HG03045 (cell line): ENCODE results near the gene SOBP.
A peak's percentile ranks its signal among the peaks of the same experiment; 100 is the strongest.

Experiments used
- ATAC-seq: cut with Tn5 transposase; IDR thresholded peaks from one replicate; pipeline ENCODE4 v1.9.1; 2021; ENCODE audit warnings: mild to moderate bottlenecking, moderate library complexity; ENCODE audit not compliant: unreplicated experiment

Gene SOBP

DNA sequence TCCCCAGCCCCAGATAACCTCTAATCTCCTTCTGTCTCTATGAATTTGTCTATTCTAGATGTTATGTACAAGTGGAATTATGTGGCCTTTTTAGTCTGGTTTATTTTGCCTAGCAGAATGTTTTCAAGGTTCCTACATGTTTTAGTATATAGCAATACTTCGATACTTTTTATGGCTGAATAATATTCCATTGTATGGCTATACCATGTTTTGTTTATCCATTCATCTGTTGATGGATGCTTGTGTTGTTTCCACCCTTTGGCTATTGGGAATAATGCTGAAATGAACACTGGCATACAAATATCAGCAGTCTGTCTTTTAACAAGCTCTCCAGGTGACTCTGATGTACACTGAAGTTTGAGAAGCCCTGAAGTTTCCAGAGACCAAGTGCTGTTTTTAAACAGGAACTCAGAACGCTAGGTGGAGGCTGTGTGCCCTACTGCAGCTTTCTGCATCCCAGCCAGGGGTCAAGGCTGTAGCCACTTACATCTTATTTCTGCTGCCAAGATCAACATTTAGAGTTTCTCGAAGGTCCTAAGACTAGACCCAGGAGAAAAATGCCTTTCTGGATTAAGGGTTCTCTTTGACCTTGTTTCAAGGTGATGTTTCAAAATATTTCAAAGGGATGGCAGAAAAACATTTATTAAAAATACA is 123.0 kb downstream of the SOBP start:
- no peak for ATAC-seq

DNA sequence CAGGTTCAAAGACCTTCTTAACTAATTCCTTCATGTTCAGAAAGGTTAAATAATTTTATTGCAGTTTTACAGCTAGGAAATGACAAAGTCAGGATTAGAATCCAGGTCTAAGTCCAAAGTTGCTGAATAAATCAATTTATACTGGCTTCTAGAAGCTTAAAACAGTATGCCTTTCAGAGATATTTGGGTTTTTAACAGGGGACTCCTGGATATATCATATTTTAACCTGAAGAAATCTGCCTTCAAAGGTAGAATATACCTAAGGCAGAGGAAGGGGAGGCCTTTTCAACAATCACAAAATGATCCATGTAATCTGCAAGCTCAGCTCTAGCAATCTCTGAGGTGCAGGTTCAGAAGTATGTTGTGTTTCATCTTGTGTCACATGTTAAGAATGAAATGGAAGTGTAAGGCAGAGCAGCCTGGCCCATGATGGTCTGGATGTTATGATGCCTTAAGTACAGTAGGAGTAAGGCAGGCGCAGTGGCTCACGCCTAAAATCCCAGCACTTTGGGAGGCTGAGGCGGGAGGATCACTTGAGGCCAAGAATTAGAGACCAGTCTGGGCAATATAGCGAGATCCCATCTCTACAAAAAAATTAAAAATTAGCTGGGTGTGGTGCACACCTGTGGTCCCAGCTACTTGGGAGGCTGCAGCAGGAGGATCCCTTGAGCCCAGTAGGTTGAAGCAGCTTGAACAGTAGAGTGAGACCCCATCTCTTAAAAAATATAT is 123.9 kb downstream of the SOBP start:
- no peak for ATAC-seq

DNA sequence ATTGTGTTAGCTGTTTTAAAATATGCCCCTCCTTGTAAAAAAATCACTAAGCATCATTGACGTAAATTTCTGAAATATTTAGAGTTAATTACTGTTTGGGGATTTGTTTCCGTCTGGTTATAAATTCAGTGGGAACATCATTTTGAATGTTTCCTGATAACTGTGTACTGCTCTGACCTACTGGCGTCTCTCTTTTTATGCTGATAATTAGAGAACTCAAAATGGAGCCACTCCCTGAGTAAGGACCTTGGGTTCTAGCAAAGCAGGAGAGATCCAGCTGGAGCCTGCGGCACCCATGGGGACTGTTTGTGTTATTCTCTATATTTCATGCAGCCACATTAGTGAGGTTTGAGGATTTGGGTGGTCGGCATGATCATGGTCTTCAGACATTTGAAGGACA is 124.9 kb downstream of the SOBP start:
- no peak for ATAC-seq

DNA sequence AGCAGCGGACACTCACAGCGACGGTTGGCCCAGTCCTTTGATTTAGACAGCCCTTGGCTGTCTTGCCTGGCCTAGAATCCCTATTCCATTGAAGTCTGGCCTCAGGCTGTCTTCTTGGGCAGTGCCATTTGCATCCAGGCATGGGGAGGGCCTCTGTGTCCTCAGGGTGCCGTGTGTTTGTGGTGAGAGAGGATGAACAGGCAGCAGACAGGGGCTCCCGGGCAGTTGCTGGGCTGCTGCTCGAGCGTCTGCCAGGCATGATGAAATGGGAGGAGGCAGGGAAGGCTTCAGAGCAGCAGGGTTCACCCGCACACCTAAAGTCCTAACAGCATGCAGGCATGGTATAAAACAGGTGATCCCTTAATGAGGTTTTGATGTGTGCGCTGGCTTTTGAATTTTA is 126.9 kb downstream of the SOBP start:
- no peak for ATAC-seq

DNA sequence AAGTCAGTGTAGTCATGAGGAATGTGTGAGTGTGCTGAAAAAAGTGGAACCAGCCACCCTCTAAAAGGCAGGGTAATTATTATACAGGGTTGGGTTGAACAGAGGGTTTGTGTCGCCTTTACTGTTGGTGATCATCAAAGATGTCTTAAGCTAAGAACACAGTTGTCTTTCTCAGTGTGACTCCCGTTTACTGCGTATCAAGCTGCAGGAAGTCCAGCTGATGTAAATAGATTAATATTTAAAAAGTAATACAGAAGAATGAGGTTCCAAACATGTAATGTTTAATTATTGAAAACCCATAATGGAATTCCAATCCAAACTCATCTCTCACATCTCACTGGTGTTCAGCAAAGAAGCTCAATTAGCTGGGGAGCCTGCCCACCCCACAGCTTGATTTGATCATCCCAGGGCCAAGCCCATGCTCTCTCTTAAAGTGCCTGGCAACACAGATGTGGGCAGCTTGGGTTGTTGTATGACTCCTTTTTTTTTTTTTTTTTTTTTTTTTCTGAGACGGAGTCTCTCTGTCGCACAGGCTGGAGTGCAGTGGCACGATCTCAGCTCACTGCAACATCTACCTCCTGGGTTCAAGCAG is 127.5 kb downstream of the SOBP start:
- no peak for ATAC-seq

DNA sequence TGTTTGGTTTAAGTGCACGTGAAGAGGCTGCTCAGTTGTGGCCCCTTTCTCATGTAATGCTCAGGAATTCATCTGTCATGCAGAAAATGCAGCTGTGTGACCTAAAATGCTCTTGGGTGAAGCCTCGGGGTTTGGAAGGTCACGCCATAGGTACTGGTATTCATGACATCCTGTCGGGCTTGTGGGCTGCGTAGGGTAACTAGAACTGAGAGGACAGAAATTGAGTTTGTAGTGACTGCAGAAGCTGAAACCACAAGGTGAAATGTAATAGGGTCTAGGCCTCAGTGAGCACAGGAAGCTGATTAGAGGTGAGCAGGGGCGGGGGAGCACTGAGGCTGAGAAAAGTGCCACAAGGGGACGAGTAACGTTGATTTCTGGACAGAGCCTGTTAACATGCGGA is 128.8 kb downstream of the SOBP start:
- peak; percentile 92 for ATAC-seq

DNA sequence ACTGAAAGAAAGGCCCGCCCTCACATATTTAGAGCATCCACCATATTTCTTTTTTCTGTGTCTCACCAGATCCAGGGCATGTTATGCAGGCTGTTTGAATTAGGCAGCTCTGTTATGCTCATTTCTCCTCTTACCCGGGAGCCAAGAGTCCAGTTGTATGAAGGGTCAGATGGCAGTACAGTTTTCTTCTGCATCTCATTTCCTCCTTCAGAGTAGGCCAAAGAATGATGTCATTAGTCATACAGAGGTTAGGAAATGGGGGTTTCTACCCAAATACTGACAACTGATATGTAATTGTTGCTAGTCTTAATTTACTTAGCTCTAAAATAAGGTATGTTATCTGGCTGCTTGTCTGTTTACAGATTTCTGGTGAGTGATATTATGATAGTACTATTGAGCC is 130.8 kb downstream of the SOBP start:
- ATAC-seq: no peak

DNA sequence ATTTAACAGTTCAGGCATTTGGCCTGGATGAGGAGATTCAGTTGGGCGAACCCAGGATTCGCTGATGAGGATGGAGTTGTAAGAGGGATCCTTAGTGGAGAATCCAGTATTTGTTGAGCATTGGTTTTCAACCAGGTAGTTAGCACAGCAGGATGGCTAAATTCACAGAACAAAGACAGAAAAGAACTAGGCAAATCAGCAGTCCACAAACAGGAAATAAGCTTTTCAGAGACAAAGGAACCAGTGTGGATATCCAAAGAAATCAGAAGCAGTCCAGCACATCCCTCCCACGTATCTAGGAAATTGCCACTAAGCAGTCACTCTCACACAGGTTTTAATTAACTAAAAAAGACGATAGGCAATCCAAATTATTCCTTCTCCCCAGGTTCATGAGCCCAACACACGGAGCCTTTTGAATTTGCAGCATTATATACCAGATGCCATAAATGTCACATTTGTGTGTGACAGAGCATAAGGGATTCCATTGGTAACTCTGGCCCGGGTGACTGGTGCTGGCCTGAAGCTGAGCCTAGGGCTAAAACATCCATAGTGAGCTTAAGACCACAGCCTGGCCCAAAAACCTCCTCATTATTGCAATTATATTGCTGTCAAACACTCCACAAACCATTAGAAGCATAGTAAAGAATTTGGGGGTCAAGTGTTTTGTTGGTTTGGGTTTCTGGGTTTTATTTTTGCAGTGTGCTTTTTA is 131.5 kb downstream of the SOBP start:
- ATAC-seq: no peak

DNA sequence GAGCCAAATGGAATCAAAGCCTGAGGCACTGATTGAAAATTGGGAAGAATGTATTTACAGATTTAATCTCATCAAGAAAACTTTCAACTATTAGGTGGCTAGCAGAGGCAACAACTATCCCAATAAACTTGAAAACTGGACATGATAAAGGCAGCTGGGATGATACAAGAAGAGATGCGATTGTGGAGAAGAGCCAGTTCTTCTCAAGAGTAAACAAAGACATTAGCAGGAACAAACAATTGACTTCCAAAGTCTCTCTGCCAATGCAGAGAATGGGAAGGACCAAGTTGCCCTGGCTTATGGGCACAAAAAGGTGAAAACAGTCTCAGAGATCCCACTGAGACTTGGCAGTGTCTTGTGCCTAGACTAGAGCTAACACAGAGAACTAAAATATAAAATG is 132.4 kb downstream of the SOBP start:
- ATAC-seq: no peak

DNA sequence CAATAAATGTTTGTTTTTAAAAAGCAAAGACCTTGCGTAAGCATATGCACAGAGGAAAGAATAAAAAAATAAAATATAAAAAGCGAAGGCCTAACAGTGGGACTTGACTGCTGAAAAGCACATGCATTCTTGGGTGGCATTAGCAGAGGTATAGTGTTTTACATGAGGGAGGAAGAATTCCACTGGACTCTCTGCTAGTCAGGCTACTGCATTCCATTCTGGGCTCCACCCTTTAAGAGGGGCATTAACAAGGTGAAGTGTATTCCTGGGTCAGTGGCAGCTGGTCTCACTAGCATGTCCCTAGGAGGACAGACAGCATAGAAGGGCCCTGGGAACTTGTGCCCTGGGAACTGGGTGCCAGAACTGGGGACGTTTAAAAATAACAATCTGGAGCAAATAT is 134.1 kb downstream of the SOBP start:
- no peak for ATAC-seq

DNA sequence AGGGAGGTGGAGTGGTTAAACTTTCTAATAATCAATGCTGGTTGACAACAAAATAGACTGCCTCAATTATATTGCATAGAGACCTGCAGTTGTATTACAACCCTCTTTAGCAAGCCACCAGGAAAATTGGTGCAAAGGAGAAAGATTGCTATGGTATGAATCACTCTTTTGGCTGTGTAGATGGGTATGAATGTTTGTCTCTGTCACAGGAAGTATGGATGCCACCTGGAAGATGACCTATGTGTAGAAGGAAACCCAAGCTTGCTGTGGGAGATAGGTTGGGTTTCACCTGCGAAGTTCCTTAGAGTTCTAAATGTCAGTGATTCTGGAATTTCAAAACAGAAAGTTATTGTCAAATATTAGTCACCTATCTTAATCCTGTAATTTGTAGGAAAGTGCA is 134.6 kb downstream of the SOBP start:
- no peak for ATAC-seq

DNA sequence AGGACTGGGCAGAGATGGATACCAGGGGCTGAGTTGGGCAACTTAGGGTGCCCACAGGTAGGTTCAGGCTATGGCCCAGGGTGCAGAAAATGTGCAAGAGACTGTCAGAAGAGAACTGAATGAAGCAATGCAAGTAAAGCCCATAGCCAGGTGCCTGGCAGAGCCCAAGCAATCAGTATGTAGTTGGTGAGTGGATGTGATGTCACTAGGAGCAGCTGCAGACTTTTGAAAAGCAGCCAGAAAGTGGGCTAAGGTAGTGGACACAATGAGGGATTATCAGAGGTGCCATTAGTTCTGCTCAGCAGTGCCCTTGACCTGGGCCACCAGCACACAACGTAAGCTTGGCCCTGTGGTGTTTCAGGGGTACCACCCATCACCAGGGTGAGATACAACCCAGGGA is 135.3 kb downstream of the SOBP start:
- no peak for ATAC-seq

DNA sequence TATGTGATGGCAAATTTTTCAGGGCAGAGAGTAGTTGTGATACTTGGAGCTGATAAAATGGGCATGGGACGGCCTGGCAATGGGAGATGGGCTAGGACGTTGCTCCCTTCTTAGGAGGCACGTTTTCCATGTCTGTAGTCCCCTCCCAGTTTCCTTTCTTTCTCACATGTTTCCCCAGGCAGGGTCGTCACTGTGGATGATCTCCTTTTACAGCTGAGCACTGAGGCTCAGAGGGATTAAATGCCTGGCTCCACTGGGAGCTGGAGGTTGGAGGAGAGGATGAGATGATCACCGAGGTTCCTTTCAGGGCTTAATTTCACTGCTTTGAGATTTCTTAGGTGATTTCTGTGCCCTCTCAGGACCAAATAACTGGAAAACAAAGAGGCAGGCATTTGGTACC is 136.7 kb downstream of the SOBP start:
- no peak for ATAC-seq

DNA sequence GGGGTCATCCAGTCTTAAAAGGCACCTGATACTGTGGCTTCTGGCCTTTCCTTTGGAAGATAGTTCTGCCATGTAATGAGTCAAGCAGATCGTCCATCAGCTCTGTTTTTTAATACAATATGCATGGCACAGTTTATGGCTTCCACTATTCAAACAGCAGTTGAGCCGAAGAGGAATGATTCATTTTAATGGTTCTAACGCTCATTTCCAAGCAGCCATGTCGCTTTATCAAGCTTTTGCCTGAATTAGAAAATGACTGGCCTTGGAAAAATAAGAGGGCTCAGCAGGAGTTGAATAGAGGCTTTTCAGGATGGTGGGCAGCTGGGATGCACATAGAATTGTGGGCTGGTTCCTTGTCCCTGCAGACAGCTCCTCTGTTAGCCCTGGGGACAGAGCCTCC is 138.1 kb downstream of the SOBP start:
- ATAC-seq: no peak

DNA sequence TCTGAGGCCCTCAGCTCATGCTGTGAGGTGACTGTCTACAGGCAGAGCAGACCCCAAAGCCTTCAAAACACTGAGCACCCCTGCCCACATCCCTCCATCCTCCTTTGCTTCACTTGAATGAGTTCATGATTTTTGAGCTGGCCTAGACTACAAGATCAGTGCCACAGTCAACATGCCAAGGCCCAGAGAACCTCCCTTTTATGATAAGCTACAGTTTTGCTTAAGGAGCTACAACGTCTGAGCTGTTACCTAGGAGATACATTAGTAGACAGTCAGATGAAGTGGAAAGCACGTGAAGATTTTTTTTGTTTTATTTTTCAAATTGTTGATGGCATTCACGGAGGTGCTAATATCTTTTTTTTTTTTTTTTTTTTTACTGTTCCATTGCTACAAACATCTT is 139.0 kb downstream of the SOBP start:
- no peak for ATAC-seq

DNA sequence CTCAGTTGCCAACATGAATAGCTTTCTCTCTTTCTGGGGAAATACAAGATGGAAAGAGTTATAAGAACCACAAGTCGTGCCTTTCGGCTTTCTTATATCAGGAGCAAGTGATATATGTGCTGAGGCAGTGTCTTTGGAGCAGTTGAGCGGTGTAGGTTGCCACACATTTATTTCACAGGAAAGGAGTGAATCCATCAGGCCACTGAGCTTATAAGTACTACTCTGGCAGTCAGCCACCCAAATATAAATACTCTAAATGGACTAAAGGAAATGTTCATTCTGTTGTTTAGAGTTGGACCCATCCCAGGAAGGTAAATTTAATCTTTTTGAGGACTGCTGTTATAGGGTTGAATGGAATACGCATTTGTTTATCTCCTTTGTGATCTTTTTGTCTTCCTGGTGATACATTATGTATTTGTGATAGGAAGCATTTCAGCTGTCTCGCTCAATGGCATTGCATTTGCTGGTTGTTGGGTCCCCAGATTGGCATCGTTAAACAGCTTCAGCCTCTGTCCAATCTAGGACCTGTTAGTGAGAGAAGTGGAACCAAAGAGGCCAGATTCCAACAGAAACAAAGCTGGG is 139.7 kb downstream of the SOBP start:
- ATAC-seq: no peak

DNA sequence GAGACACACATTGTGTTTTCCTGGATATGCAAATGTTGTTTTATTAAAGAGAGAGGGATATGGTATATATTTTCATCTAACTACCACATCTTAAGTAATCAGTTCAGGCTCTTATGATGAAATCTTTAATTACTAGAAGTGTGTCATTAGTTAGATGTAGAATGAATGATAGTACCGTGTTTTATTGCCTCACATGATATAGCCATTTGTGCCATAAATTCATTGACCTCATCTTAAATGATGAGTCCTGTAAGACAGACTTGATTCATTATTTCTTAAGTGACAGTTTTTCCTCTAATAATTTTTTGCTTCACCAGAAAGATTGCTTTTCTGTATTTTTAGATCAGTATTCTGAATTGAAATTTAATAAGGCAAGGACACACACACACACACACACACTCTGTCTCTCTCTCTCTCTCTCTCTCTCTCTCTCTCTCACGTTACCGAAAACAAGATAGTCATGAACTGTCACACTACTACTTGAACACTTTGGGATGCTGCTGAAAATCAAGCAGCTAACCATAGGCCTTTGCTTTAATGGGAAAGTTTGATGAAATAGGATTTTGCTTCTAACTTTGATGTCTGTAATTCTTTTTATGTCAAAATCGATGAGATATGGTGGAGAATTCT is 140.5 kb downstream of the SOBP start:
- no peak for ATAC-seq

DNA sequence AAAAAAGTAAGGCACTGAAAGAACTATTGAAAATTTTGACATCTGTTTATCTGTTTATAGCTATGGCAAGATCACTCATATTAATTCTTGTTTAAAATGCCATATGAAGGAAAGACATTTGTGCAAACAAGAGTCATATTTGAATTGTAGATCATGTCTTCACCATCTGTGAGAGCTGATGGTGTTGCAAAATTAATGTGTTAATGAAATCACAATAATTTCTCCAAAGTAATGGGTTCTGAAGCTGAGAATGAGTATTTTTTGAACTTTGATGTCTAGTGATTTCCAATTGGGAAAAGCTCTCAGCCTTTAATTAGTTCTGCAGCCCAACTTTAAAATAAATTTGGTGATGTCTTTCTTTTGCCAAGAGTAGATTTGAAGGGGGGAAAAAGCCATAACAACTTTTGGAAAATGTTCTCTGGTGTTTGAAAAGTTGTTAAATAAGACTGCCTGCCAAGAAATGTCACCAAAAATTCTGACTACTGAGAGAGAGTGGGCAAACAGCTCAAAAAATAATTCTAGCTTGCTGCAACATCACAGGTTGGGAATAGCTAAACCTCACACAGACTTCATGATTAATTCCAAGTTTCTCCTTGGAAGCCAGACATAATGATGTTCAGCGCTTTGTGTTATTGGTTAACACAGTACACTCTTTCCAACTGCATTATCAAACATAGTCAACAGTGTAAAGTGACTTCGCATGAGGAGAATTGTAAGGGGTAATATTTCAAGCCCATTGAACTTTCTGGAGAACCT is 142.6 kb downstream of the SOBP start:
- no peak for ATAC-seq

DNA sequence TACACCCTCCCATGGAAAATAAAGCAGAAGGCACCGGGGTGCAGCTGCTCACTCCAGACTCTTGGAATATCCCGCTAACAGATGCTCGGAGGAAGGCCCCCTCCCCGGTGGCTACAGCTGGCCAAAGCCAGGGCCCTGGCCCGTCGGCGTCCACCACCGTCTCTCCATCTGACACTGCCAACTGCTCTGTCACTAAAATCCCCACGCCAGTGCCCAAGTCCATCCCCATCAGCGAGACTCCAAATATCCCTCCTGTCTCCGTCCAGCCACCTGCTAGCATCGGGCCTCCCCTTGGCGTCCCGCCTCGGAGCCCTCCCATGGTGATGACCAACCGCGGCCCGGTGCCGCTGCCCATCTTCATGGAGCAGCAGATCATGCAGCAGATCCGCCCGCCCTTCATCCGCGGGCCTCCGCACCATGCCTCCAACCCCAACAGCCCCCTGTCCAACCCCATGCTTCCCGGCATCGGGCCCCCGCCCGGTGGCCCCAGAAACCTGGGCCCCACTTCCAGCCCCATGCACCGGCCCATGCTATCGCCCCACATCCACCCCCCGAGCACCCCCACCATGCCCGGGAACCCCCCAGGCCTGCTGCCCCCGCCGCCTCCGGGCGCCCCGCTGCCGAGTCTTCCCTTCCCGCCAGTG is 143.9 kb downstream of the SOBP start:
- no peak for ATAC-seq
